Panc1 (cell line): Measurements from ENCODE around the gene BMPR2. TPM values are rescaled to one million over a fixed set of nuclear protein-coding genes. Genes with fewer than 3 reads are reported as not detected.

Experiments used
- ATAC-seq: fragments of 200-7000 bp; cut with Tn5 transposase; 2 replicates; pipeline ENCODE4 v1.9.1; 2020; ENCODE audit warnings: mild to moderate bottlenecking, moderate library complexity
- BruUV-seq: library from RNA; stranded (reverse); fragments of 400-500 nt; replicated peaks from 2 replicates; lab custom pipeline; 2021; lab: Mats Ljungman, UMichigan
- CTCF ChIA-PET: fragments of 300-600 bp; sonication (Branson Sonifier 250); formaldehyde crosslinking; loops from one replicate; lab custom pipeline; 2022; ENCODE audit warnings: antibody characterized with exemption; lab: Charles Lee
- POLR2A ChIA-PET: fragments of 300-600 bp; sonication (Branson Sonifier 250); formaldehyde crosslinking; loops from one replicate; lab custom pipeline; 2022; ENCODE audit warnings: antibody characterized with exemption; lab: Charles Lee
- DNase-seq: peaks from one replicate; pipeline ENCODE4 v3.0.0-alpha.2; 2010; ENCODE audit warnings: low read depth, low spot score
- H3K27ac ChIP-seq: 2 replicates; pipeline ENCODE4 v1.5.1; 2011; ENCODE audit warnings: mild to moderate bottlenecking, low read length, inconsistent platforms
- H3K27me3 ChIP-seq: fragments of 200-500 bp; sonication (Bioruptor generic); 2 replicates; pipeline ENCODE4 v1.6.0; 2014; ENCODE audit warnings: low read length, inconsistent platforms; ENCODE audit not compliant: control insufficient read depth, insufficient read depth
- H3K36me3 ChIP-seq: fragments of 200-500 bp; sonication (Bioruptor generic); 2 replicates; pipeline ENCODE4 v1.5.1; 2014; ENCODE audit warnings: inconsistent platforms, mild to moderate bottlenecking, low read length, moderate library complexity; ENCODE audit not compliant: control insufficient read depth, insufficient read depth
- H3K4me1 ChIP-seq: 2 replicates; pipeline ENCODE4 v1.5.1; 2011; ENCODE audit warnings: inconsistent platforms, mild to moderate bottlenecking, low read length, moderate library complexity; ENCODE audit not compliant: control insufficient read depth, insufficient read depth
- H3K4me3 ChIP-seq, 2 experiments: 2 replicates each; pipeline ENCODE4 v1.5.1; 2011 to 2012; ENCODE audit warnings: low read depth in 2 of 2, low read length in 2 of 2, mild to moderate bottlenecking in 2 of 2, inconsistent platforms in 1 of 2, moderate library complexity in 1 of 2
- H3K9me3 ChIP-seq: fragments of 200-500 bp; sonication (Bioruptor generic); 2 replicates; pipeline ENCODE4 v1.5.1; 2014; ENCODE audit warnings: low read depth, mild to moderate bottlenecking, inconsistent platforms, low read length, moderate library complexity; ENCODE audit not compliant: control insufficient read depth, insufficient read depth
- POLR2AphosphoS5 ChIP-seq: IDR thresholded peaks from 2 replicates; pipeline ENCODE4 v1.6.1; 2012; ENCODE audit warnings: mild to moderate bottlenecking, low read depth, low read length, moderate library complexity
- SIN3A ChIP-seq: IDR thresholded peaks from 2 replicates; pipeline ENCODE4 v1.6.1; 2012; ENCODE audit warnings: low read depth, mild to moderate bottlenecking, low read length, moderate library complexity, borderline replicate concordance; ENCODE audit not compliant: insufficient read depth
- TCF7L2 ChIP-seq: IDR thresholded peaks from 2 replicates; pipeline ENCODE4 v1.6.1; 2011; ENCODE audit warnings: mild to moderate bottlenecking, low read depth, low read length, inconsistent platforms
- in situ Hi-C: cut with HindIII; loops from 2 replicates; pipeline ENCODE4 v1.10.0; 2016; ENCODE audit warnings: low sequenced_read_pairs, low pct_unique_long_range_greater_than_20kb
- intact Hi-C: fragments of 100-400 bp; cut with micrococcal nuclease; formaldehyde crosslinking; loops from one replicate; pipeline ENCODE4 v1.10.0; 2022; ENCODE audit not compliant: unreplicated experiment
- total RNA-seq: library from RNA; stranded (reverse); gene quantifications from one replicate; pipeline ENCODE4 v1.2.1, GENCODE V29; 2021; ENCODE audit not compliant: unreplicated experiment
- TF ChIP-seq, protein P1 (sequence below): fragments of 450-650 bp; IDR thresholded peaks from 2 replicates; pipeline ENCODE4 v1.5.1; 2017; ENCODE audit warnings: mild to moderate bottlenecking
- TF ChIP-seq, protein P2 (sequence below), 2 experiments: IDR thresholded peaks; 2 replicates each; pipeline ENCODE4 v1.6.1; 2011 to 2012; ENCODE audit warnings: low read depth in 2 of 2, control low read depth in 1 of 2, low read length in 1 of 2, mild to moderate bottlenecking in 1 of 2, moderate library complexity in 1 of 2; ENCODE audit not compliant: insufficient read depth in 1 of 2

The BMPR2 gene
- total RNA-seq, 1 experiment from 2014 or later = 65.2 TPM

DNA sequence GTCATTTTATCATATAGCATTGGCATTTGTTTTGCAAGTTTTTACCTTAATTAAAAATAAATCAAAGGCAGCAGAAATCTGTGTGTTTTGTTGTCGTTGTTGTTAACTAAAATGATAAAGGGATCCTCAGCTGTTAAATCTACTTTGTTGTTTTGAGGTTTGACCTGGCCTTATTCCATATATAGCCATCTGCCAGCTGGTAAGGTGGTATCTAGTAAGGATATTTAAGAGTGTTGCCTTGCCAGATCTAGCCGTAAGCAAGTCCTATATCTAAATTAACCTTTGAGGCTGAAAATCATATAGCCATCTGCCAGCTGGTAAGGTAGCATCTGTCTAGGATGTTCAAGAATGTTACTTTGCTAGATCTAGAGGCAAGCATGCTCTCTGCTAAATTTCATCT lies 56.6 kb downstream of the BMPR2 start:
- Histone ChIP-seq H3K27ac (no peak overlapping the region), H3K36me3 (no peaks in the 10 kb centered on the region), H3K27me3 (no peaks in the 10 kb centered on the region), H3K9me3 (peaks cover 4% of the 10 kb centered on the region; the same call in 1 of the 2 replicates), H3K4me3 (no peak overlapping the region), H3K4me1 (no peaks in the 10 kb centered on the region; the same call in none of the 2 replicates)
- in situ Hi-C loops (no loop called here), intact Hi-C loops (no loop called here)
- TF ChIP-seq TCF7L2 (no peak), POLR2AphosphoS5 (no peak), SIN3A (no peak)
- TF ChIP-seq, protein P1, sequence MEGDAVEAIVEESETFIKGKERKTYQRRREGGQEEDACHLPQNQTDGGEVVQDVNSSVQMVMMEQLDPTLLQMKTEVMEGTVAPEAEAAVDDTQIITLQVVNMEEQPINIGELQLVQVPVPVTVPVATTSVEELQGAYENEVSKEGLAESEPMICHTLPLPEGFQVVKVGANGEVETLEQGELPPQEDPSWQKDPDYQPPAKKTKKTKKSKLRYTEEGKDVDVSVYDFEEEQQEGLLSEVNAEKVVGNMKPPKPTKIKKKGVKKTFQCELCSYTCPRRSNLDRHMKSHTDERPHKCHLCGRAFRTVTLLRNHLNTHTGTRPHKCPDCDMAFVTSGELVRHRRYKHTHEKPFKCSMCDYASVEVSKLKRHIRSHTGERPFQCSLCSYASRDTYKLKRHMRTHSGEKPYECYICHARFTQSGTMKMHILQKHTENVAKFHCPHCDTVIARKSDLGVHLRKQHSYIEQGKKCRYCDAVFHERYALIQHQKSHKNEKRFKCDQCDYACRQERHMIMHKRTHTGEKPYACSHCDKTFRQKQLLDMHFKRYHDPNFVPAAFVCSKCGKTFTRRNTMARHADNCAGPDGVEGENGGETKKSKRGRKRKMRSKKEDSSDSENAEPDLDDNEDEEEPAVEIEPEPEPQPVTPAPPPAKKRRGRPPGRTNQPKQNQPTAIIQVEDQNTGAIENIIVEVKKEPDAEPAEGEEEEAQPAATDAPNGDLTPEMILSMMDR = no peak
- TF ChIP-seq, protein P2, sequence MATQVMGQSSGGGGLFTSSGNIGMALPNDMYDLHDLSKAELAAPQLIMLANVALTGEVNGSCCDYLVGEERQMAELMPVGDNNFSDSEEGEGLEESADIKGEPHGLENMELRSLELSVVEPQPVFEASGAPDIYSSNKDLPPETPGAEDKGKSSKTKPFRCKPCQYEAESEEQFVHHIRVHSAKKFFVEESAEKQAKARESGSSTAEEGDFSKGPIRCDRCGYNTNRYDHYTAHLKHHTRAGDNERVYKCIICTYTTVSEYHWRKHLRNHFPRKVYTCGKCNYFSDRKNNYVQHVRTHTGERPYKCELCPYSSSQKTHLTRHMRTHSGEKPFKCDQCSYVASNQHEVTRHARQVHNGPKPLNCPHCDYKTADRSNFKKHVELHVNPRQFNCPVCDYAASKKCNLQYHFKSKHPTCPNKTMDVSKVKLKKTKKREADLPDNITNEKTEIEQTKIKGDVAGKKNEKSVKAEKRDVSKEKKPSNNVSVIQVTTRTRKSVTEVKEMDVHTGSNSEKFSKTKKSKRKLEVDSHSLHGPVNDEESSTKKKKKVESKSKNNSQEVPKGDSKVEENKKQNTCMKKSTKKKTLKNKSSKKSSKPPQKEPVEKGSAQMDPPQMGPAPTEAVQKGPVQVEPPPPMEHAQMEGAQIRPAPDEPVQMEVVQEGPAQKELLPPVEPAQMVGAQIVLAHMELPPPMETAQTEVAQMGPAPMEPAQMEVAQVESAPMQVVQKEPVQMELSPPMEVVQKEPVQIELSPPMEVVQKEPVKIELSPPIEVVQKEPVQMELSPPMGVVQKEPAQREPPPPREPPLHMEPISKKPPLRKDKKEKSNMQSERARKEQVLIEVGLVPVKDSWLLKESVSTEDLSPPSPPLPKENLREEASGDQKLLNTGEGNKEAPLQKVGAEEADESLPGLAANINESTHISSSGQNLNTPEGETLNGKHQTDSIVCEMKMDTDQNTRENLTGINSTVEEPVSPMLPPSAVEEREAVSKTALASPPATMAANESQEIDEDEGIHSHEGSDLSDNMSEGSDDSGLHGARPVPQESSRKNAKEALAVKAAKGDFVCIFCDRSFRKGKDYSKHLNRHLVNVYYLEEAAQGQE (IDR thresholded peaks at IDR 0.05; ENCODE audit: insufficient read depth in 1 of 2, low read depth in 2 of 2, low read length in 1 of 2) = no peak
- POLR2A ChIA-PET = no interaction called here
- no TSS peak for BruUV-seq
- no peak for DNase-seq
- CTCF ChIA-PET = no interaction called here
- ATAC-seq = no peak

DNA sequence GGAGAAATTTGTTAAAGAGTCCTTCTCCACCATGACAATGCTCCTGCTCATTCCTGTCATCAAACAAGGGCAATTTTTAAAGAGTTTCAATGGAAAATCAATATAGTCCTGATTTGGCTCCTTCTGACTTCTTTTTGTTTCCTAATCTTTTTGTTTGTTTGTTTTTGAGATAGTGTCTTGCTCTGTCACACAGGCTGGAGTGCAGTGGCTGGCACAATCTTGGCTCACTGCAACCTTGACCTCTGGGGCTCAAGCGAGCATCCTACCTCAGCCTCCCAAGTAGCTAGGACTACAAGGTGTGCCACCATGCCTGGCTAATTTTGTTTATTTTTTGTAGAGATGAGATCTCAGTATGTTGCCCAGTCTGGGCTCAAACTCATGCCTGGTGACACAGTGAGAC lies 58.3 kb downstream of the BMPR2 start:
- no peak for ATAC-seq
- BruUV-seq = no TSS peak
- Histone ChIP-seq H3K4me3 (no peak overlapping the region), H3K27ac (no peak overlapping the region), H3K4me1 (no peaks in the 10 kb centered on the region; the same call in none of the 2 replicates), H3K36me3 (no peaks in the 10 kb centered on the region), H3K9me3 (no peaks in the 10 kb centered on the region), H3K27me3 (no peaks in the 10 kb centered on the region)
- no peak for TF ChIP-seq TCF7L2
- TF ChIP-seq POLR2AphosphoS5 = no peak
- TF ChIP-seq, protein P1 = no peak
- TF ChIP-seq, protein P2 (IDR thresholded peaks at IDR 0.05; ENCODE audit: insufficient read depth in 1 of 2, low read depth in 2 of 2, low read length in 1 of 2) = no peak
- TF ChIP-seq SIN3A = no peak
- CTCF ChIA-PET = interaction anchor here (0.6 kb wide), 1 partner anchor 1954 kb away, joined by 3 read pairs; no protein-coding TSS in a partner anchor
- no peak for DNase-seq
- POLR2A ChIA-PET = interaction anchor here (0.6 kb wide), 1 partner anchor 9 kb away, joined by 3 read pairs; no protein-coding TSS in a partner anchor
- intact Hi-C loops = no loop called here
- in situ Hi-C loops = no loop called here
